GM23338 (cell line): Measurements from ENCODE around the gene IGF2BP3.

Experiments
- CREB1 ChIP-seq: fragments of 250-450 bp; sonication (Bioruptor Pico); IDR thresholded peaks from 2 replicates; pipeline ENCODE4 v1.5.0; 2020; ENCODE audit warnings: low read depth, mild to moderate bottlenecking, moderate library complexity
- CTCF ChIP-seq, 2 experiments: fragments of 200-600 bp in 1 of 2; sonication (generic) in 1 of 2; conservative IDR thresholded peaks; 2 replicates each; pipeline versions ENCODE4 v1.5.1 to v1.6.1; 2016 to 2017; ENCODE audit warnings: antibody characterized with exemption in 2 of 2, low read depth in 2 of 2, mild to moderate bottlenecking in 2 of 2, moderate library complexity in 1 of 2
- ETS1 ChIP-seq: IDR thresholded peaks from 2 replicates; pipeline ENCODE4 v1.6.1; 2016; ENCODE audit warnings: antibody characterized with exemption
- EZH2 ChIP-seq: fragments of 200-600 bp; sonication (generic); IDR thresholded peaks from one replicate; pipeline ENCODE4 v1.8.0; 2017; ENCODE audit warnings: antibody characterized with exemption, mild to moderate bottlenecking, low read depth; ENCODE audit not compliant: unreplicated experiment
- EZH2phosphoT487 ChIP-seq: fragments of 200-600 bp; sonication (generic); IDR thresholded peaks from one replicate; pipeline ENCODE4 v1.8.1; 2018; ENCODE audit warnings: antibody characterized with exemption; ENCODE audit not compliant: unreplicated experiment
- JUNB ChIP-seq: IDR thresholded peaks from one replicate; pipeline ENCODE4 v1.6.1; 2016; ENCODE audit warnings: antibody characterized with exemption; ENCODE audit not compliant: unreplicated experiment
- POLR2AphosphoS5 ChIP-seq: IDR thresholded peaks from 2 replicates; pipeline ENCODE4 v1.6.1; 2016; ENCODE audit warnings: antibody characterized with exemption, low read depth
- REST ChIP-seq: IDR thresholded peaks from one replicate; pipeline ENCODE4 v1.6.1; 2018; ENCODE audit warnings: antibody characterized with exemption; ENCODE audit not compliant: unreplicated experiment

- TF ChIP-seq ETS1 (no peak), CTCF (conservative IDR thresholded peaks at IDR 0.05; ENCODE audit: low read depth in 2 of 2) (no peak), REST (no peak), EZH2 (no peak), EZH2phosphoT487 (no peak), CREB1 (CRISPR knock-in tag) (no peak), POLR2AphosphoS5 (no peak), JUNB (no peak)
These were observed 131.9 kb downstream of the IGF2BP3 start for GRCh38 chr7:23338439-23338838.
